Mesenchymal stem cell (in vitro differentiated cells and primary cell): ENCODE data around the gene TNF.

Experiments
- DNase-seq: peaks from one replicate; pipeline ENCODE4 v3.0.0-alpha.2; 2013
- H2AFZ ChIP-seq: one replicate; pipeline ENCODE4 v1.6.1; 2013; ENCODE audit warnings: low read depth, mild to moderate bottlenecking, control low read depth, inconsistent platforms, low read length, moderate library complexity
- H2AK5ac ChIP-seq: 2 replicates; pipeline ENCODE4 v1.6.1; 2013; ENCODE audit warnings: low read length, moderate library complexity, mild to moderate bottlenecking, inconsistent platforms; ENCODE audit not compliant: severe bottlenecking
- H2BK120ac ChIP-seq: one replicate; pipeline ENCODE4 v1.6.1; 2013; ENCODE audit warnings: low read depth, mild to moderate bottlenecking, inconsistent platforms, low read length, moderate library complexity
- H2BK12ac ChIP-seq, 2 experiments: one replicate each; pipeline ENCODE4 v1.6.1; 2013; ENCODE audit warnings: inconsistent platforms in 2 of 2, low read length in 2 of 2, mild to moderate bottlenecking in 2 of 2, moderate library complexity in 2 of 2, control low read depth in 1 of 2
- H2BK15ac ChIP-seq: one replicate; pipeline ENCODE4 v1.6.1; 2013; ENCODE audit warnings: mild to moderate bottlenecking, low read depth, inconsistent platforms; ENCODE audit not compliant: poor library complexity, severe bottlenecking
- H2BK5ac ChIP-seq: 2 replicates; pipeline ENCODE4 v1.6.1; 2013; ENCODE audit warnings: low read depth, mild to moderate bottlenecking, low read length, control low read depth, inconsistent platforms; ENCODE audit not compliant: poor library complexity, severe bottlenecking
- H3K14ac ChIP-seq, 2 experiments: one replicate each; pipeline ENCODE4 v1.6.1; 2013; ENCODE audit warnings: inconsistent platforms in 2 of 2, low read length in 2 of 2, control low read depth in 1 of 2, mild to moderate bottlenecking in 1 of 2, moderate library complexity in 1 of 2
- H3K18ac ChIP-seq, 2 experiments: one replicate each; pipeline ENCODE4 v1.6.1; 2013; ENCODE audit warnings: inconsistent platforms in 2 of 2, low read length in 2 of 2, control low read depth in 1 of 2, low read depth in 1 of 2, mild to moderate bottlenecking in 1 of 2
- H3K23ac ChIP-seq, 2 experiments: one replicate each; pipeline ENCODE4 v1.6.1; 2013; ENCODE audit warnings: inconsistent platforms in 2 of 2, low read length in 2 of 2, mild to moderate bottlenecking in 2 of 2, moderate library complexity in 2 of 2, control low read depth in 1 of 2
- H3K27ac ChIP-seq: 2 replicates; pipeline ENCODE4 v1.5.1; 2013; ENCODE audit warnings: mild to moderate bottlenecking, moderate library complexity, low read length, control low read depth, inconsistent platforms; ENCODE audit not compliant: poor library complexity, severe bottlenecking
- H3K27me3 ChIP-seq, 2 experiments: 2 replicates each; pipeline versions ENCODE4 v1.6.1 to v1.7.0; 2013; ENCODE audit warnings: low read length in 2 of 2, mild to moderate bottlenecking in 2 of 2, moderate library complexity in 2 of 2, control low read depth in 1 of 2, inconsistent platforms in 1 of 2; ENCODE audit not compliant: control insufficient read depth in 1 of 2, insufficient read depth in 1 of 2
- H3K36me3 ChIP-seq, 2 experiments: 2 replicates each; pipeline versions ENCODE4 v1.6.1 to v1.7.0; 2013; ENCODE audit warnings: low read length in 2 of 2, control low read depth in 1 of 2, inconsistent platforms in 1 of 2, low read depth in 1 of 2, mild to moderate bottlenecking in 1 of 2; ENCODE audit not compliant: insufficient read depth in 2 of 2, control insufficient read depth in 1 of 2
- H3K4ac ChIP-seq, 2 experiments: one replicate each; pipeline ENCODE4 v1.6.1; 2013; ENCODE audit warnings: inconsistent platforms in 2 of 2, low read length in 2 of 2, mild to moderate bottlenecking in 2 of 2, moderate library complexity in 2 of 2, control low read depth in 1 of 2, low read depth in 1 of 2
- H3K4me1 ChIP-seq: 2 replicates; pipeline ENCODE4 v1.6.1; 2013; ENCODE audit warnings: low read depth, low read length, control low read depth; ENCODE audit not compliant: control insufficient read depth, insufficient read depth
- H3K4me2 ChIP-seq: 2 replicates; pipeline ENCODE4 v1.6.1; 2013; ENCODE audit warnings: low read length, mild to moderate bottlenecking, inconsistent platforms; ENCODE audit not compliant: poor library complexity, severe bottlenecking
- H3K4me3 ChIP-seq, 2 experiments: 2 replicates each; pipeline versions ENCODE4 v1.5.1 to v1.7.0; 2013; ENCODE audit warnings: low read length in 2 of 2, mild to moderate bottlenecking in 2 of 2, control low read depth in 1 of 2, low read depth in 1 of 2; ENCODE audit not compliant: insufficient read depth in 1 of 2
- H3K79me1 ChIP-seq: replicated peaks from 2 replicates; pipeline ENCODE4 v1.6.1; 2013; ENCODE audit warnings: mild to moderate bottlenecking, control low read depth, low read length, inconsistent platforms; ENCODE audit not compliant: poor library complexity, severe bottlenecking
- H3K9ac ChIP-seq: 2 replicates; pipeline ENCODE4 v1.7.0; 2013; ENCODE audit warnings: mild to moderate bottlenecking, low read length, moderate library complexity
- H3K9me3 ChIP-seq: 2 replicates; pipeline ENCODE4 v1.7.0; 2013; ENCODE audit warnings: mild to moderate bottlenecking, low read length; ENCODE audit not compliant: control insufficient read depth
- H4K8ac ChIP-seq: one replicate; pipeline ENCODE4 v1.6.1; 2013; ENCODE audit warnings: inconsistent platforms, mild to moderate bottlenecking, low read length, moderate library complexity
- H4K91ac ChIP-seq: one replicate; pipeline ENCODE4 v1.6.1; 2013; ENCODE audit warnings: mild to moderate bottlenecking, low read length, inconsistent platforms
- WGBS: methylation state at CpG from one replicate; pipeline ENCODE4 v1.1.7; 2013; ENCODE audit warnings: mixed read lengths; 5-methylcytosine and 5-hydroxymethylcytosine counted together

TNF gene

DNA sequence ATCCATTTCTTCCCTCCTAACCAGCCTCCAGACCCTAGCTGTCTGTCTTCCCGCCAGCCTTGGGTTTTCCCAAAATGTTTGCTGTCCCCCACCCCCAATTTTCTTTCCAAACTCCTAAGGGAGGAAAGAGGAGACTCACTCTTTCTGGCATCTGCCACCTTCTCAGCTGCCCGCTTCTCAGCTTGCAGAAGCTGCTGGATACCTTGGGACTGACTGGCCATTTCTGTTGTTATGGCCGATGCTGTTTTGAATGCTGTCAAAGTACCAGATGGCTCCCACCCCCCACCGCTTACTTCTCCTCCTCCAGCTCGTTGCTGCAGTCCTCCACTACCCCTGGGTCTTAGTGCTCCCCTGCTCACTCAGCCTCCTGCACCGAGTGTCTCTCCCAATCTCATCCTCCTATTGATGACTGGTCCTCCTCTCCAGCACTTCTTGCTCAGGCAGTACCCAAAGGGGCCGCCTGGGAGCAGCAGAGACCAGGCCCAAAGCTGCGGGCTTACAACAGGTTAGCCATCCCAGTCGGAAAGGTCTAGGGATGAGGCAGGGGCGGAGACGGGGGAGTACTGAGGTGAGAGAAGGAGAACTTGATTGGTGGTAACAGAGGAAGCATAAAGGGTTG is 28.9 kb upstream of the TNF start, which contains the start of gene ATP6V1G2:
Gene ATP6V1G2, minus strand, starts transcription at position 270 of the 619 bp plus-strand sequence. Its CDS starts 49 bp downstream, at position 221.
- Histone ChIP-seq H3K79me1 (peaks cover 35% of the 10 kb centered on the region), H3K4me3 (peak within 1 kb of the TSS; percentile 44 to 77), H4K91ac (peak within 1 kb of the TSS; percentile 4), H2BK5ac (no peak within 1 kb of the TSS), H3K23ac (no peak within 1 kb of the TSS), H4K8ac (peak within 1 kb of the TSS; percentile 75), H2BK120ac (no peak within 1 kb of the TSS), H2AK5ac (peak within 1 kb of the TSS; percentile 41), H3K4ac (peak within 1 kb of the TSS in 1 of 2 experiments; percentile 56), H2BK15ac (no peak within 1 kb of the TSS), H2BK12ac (peak within 1 kb of the TSS; percentile 9 to 31), H2AFZ (no peak within 1 kb of the TSS), H3K9me3 (no peaks in the 10 kb centered on the region), H3K9ac (peak within 1 kb of the TSS; percentile 95), H3K14ac (no peak within 1 kb of the TSS), H3K36me3 (peaks cover 16 to 34% of the 10 kb centered on the region in 2 experiments), H3K4me1 (peaks cover 17% of the 10 kb centered on the region), H3K18ac (peak within 1 kb of the TSS in 1 of 2 experiments; percentile 12), H3K4me2 (peak within 1 kb of the TSS; percentile 82), H3K27ac (peak within 1 kb of the TSS; percentile 75), H3K27me3 (no peaks in the 10 kb centered on the region)
- DNase-seq: peak; percentile 92
- WGBS: 7% methylated on average over 11 of the region's 11 CpGs

DNA sequence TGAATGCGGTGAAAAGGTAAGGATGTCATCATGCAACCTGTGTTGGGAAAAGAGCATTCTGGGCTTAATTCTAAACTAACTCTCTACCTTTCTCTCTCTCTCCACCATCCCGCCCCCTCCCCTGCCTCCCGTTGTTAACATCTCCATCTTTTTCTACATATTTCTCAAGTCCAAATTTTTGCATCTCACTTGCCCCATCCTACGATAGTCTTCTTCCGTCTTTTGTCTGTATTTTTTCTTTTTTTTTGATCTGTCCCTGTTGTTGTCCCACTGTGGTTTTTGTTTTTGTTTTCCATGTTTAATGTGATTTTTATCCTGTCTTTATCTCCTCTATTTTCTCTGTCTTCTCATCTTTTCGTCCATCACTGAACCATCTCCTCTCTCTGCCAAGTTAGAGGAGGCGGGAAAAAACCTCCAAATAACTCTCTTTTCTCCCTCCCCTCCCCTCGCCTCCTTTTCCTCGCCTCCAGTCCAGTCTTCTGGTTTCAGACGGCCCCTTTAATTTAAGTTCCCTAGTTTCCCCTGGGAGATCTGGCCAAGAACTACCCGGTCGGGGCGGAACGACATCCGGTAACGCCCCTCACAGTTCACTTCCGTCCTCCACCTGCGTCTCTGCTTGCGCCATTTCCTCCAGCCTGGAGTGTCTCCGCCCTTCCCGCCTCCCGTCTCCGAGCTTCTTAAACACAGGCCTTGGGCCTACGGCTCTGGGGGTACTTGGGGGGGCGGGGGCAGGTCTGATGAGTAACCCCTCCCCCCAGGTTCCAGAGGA is 28.2 kb upstream of the TNF start, which contains the start of gene NFKBIL1:
Gene NFKBIL1, plus strand, starts transcription at position 651 of the 769 bp plus-strand sequence. Its CDS starts 87 bp downstream, at position 738.
- Histone ChIP-seq H3K36me3 (peaks cover 21 to 34% of the 10 kb centered on the region in 2 experiments), H3K18ac (peak within 1 kb of the TSS; percentile 52 to 55), H3K4me3 (peak within 1 kb of the TSS; percentile 44 to 77), H2BK15ac (peak within 1 kb of the TSS; percentile 60), H3K14ac (no peak within 1 kb of the TSS), H3K27me3 (no peaks in the 10 kb centered on the region), H3K9me3 (no peaks in the 10 kb centered on the region), H3K4me1 (peaks cover 17% of the 10 kb centered on the region), H3K4ac (peak within 1 kb of the TSS; percentile 5 to 92), H2AK5ac (peak within 1 kb of the TSS; percentile 54), H3K4me2 (peak within 1 kb of the TSS; percentile 82), H2BK5ac (no peak within 1 kb of the TSS), H3K27ac (peak within 1 kb of the TSS; percentile 75), H2BK12ac (peak within 1 kb of the TSS; percentile 57 to 75), H3K9ac (peak within 1 kb of the TSS; percentile 95), H4K8ac (peak within 1 kb of the TSS; percentile 98), H2BK120ac (peak within 1 kb of the TSS; percentile 52), H2AFZ (no peak within 1 kb of the TSS), H3K23ac (no peak within 1 kb of the TSS), H3K79me1 (peaks cover 35% of the 10 kb centered on the region), H4K91ac (peak within 1 kb of the TSS; percentile 96)
- under 1% methylated on average over 17 of the region's 25 CpGs for WGBS
- peak; percentile 98 for DNase-seq

DNA sequence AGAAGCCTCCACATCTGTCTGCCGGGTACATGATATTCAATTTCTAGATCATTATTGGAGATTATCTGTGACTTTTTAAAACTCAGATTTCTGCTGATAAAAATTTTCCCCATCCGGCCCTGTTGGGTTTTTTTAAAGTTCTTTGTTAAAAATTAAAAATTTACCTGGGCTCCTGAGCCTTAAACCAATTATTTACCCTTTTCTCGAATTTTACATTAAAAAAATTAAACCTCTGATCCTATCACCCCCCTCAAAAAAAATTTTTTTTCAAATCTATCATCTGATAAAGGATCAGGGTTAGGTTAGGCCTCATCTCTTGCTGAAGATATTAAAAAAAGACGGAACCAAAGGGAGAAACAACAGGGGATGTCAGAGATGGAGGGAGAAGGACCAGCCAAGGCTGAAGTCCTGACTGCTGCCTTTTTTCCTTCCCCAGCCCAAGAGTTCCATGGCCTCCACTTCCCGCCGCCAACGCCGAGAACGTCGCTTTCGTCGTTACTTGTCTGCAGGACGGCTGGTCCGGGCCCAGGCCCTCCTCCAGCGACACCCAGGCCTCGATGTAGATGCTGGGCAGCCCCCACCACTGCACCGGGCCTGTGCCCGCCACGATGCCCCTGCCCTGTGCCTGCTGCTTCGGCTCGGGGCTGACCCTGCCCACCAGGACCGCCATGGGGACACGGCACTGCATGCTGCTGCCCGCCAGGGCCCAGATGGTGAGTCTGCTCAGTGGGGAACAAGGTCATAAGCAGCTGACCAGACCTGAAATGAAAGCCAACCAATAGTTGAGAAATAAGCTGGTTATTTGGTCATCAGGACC is 27.4 kb upstream of the TNF start:
- Histone ChIP-seq H4K8ac (peak overlapping the region; percentile 98), H3K9me3 (no peaks in the 10 kb centered on the region), H3K9ac (peak overlapping the region; percentile 95), H3K36me3 (peaks cover 22 to 34% of the 10 kb centered on the region in 2 experiments), H3K23ac (no peak overlapping the region), H2BK12ac (peak overlapping the region; percentile 57 to 75), H3K27ac (no peak overlapping the region), H2BK15ac (peak overlapping the region; percentile 60), H3K4me1 (peaks cover 13% of the 10 kb centered on the region), H3K27me3 (no peaks in the 10 kb centered on the region), H2AFZ (no peak overlapping the region), H2AK5ac (peak overlapping the region; percentile 54), H4K91ac (peak overlapping the region; percentile 96), H2BK5ac (no peak overlapping the region), H3K4me2 (peak overlapping the region; percentile 53), H3K18ac (peak overlapping the region; percentile 52 to 55), H3K14ac (no peak overlapping the region), H3K4me3 (peak overlapping the region; percentile 44 to 77), H3K79me1 (peaks cover 34% of the 10 kb centered on the region), H3K4ac (peak overlapping the region; percentile 5 to 92), H2BK120ac (peak overlapping the region; percentile 52)
- DNase-seq: no peak
- 91% methylated on average over 21 of the region's 24 CpGs for WGBS
